Breast epithelium (tissue), 3 donors: ENCODE data around the gene MATN1.

Source experiments
- POLR2A ChIP-seq: fragments of 450-650 bp; IDR thresholded peaks from one replicate; pipeline ENCODE4 v1.6.1; 2016; ENCODE audit warnings: antibody characterized with exemption, mild to moderate bottlenecking, moderate library complexity
- TF ChIP-seq, protein P1 (sequence below), 3 donors: fragments of 450-650 bp; IDR thresholded peaks; one replicate each; pipeline ENCODE4 v1.5.1; 2016 to 2017; ENCODE audit warnings: antibody characterized with exemption in 3 of 3, mild to moderate bottlenecking in 3 of 3, moderate library complexity in 3 of 3

- TF ChIP-seq, protein P1, sequence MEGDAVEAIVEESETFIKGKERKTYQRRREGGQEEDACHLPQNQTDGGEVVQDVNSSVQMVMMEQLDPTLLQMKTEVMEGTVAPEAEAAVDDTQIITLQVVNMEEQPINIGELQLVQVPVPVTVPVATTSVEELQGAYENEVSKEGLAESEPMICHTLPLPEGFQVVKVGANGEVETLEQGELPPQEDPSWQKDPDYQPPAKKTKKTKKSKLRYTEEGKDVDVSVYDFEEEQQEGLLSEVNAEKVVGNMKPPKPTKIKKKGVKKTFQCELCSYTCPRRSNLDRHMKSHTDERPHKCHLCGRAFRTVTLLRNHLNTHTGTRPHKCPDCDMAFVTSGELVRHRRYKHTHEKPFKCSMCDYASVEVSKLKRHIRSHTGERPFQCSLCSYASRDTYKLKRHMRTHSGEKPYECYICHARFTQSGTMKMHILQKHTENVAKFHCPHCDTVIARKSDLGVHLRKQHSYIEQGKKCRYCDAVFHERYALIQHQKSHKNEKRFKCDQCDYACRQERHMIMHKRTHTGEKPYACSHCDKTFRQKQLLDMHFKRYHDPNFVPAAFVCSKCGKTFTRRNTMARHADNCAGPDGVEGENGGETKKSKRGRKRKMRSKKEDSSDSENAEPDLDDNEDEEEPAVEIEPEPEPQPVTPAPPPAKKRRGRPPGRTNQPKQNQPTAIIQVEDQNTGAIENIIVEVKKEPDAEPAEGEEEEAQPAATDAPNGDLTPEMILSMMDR (IDR thresholded peaks at IDR 0.05) = no peak
- TF ChIP-seq POLR2A = no peak
Measured at GRCh38 chr1:30724655-30725421, 1.5 kb upstream of the MATN1 start.
